Right renal pelvis (tissue), 4 donors: Measurements from ENCODE around the gene ZNF638. TPM values are rescaled to one million over a fixed set of nuclear protein-coding genes. Genes with fewer than 3 reads are reported as not detected.
A peak's percentile ranks its signal among the peaks of the same experiment; 100 is the strongest.
"Not testable (repeated sequence)": the region's sequence is repeated elsewhere in the genome, so short reads cannot be mapped to it uniquely, and the experiment has no call there.

Experiments used
- DNase-seq, 4 donors: peaks; one replicate each; pipeline ENCODE4 v3.0.0-alpha.2; 2013; ENCODE audit warnings: low read depth in 4 of 4, low spot score in 3 of 4, missing footprints in 1 of 4
- polyA plus RNA-seq, 4 donors: library from polyadenylated mRNA; unstranded; fragments of 120-200 nt; gene quantifications; one replicate each; pipeline ENCODE4 v1.2.1, GENCODE V29; 2013; ENCODE audit not compliant: insufficient read length in 4 of 4

The ZNF638 gene, protein sequence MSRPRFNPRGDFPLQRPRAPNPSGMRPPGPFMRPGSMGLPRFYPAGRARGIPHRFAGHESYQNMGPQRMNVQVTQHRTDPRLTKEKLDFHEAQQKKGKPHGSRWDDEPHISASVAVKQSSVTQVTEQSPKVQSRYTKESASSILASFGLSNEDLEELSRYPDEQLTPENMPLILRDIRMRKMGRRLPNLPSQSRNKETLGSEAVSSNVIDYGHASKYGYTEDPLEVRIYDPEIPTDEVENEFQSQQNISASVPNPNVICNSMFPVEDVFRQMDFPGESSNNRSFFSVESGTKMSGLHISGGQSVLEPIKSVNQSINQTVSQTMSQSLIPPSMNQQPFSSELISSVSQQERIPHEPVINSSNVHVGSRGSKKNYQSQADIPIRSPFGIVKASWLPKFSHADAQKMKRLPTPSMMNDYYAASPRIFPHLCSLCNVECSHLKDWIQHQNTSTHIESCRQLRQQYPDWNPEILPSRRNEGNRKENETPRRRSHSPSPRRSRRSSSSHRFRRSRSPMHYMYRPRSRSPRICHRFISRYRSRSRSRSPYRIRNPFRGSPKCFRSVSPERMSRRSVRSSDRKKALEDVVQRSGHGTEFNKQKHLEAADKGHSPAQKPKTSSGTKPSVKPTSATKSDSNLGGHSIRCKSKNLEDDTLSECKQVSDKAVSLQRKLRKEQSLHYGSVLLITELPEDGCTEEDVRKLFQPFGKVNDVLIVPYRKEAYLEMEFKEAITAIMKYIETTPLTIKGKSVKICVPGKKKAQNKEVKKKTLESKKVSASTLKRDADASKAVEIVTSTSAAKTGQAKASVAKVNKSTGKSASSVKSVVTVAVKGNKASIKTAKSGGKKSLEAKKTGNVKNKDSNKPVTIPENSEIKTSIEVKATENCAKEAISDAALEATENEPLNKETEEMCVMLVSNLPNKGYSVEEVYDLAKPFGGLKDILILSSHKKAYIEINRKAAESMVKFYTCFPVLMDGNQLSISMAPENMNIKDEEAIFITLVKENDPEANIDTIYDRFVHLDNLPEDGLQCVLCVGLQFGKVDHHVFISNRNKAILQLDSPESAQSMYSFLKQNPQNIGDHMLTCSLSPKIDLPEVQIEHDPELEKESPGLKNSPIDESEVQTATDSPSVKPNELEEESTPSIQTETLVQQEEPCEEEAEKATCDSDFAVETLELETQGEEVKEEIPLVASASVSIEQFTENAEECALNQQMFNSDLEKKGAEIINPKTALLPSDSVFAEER (N-terminal part only)
- 100 to 1,000 TPM; 182 to 223 (median 200) TPM for polyA plus RNA-seq

DNA sequence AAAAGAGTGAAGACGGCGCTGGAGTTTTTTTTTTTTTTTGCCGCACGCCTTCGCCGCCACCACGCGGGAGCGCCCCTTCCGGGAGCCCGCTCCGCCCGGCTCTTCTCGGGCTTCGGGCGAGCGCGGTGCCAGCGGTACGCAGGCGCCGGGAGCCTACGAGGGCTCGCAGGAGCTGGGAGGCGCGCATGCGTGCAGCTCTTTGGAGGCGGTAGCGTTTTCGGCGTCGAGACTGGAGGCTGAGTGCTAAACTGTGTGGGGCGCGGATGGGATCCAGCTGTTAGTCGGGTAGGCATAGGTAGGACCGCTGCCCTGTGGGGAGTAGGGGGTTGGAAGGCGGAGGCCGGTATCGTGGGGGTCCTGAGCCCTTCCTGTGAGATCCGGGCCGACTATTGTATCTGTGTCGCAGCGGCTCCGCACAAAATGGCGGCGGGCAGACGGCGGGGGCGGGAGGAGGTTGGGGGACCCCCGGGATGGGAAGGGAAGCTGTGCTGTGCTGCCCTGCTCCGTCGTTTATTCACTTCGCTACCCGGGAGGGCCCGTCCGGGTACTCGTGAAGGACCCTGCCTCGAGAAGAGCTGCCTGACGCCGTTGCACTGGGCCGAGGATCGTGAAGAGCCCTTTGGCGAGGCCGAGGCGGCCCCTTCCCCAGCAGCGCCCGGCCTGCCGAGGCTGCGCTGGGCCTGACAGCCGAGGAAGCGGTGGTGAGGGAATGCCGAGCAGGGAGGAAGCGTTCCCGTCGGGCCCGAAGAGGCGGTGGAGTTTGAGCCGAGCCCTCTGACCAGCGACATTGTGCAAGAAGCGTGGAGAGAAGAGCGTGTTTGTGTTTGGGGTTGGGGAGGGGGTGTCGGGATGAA is at the start of gene ZNF638:
Gene ZNF638 (plus strand): TSS at position 202 of the 854 bp plus-strand sequence. CDS start 17,173 bp downstream, outside the sequence.
- DNase-seq, result peak; percentile 88 to 94 (median 90)

DNA sequence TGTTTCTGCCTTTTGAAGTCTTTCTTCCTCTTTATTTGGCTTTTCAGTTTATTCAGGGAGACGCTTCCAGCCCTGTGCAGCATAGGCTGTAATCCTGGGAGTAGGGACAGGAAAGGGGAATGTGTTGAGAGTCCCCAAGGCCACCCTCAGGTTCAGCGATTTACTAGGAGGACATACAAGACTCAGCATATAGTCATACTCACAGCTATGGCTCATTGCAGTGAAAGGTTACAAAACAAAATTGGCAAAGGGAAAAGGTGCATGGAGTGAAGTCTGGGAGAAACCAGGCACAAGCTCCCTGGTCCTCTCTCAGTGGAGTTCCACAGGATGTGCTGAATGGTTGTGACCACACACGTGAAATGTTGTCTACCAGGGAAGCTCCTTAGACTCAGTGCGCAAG is 49.6 kb upstream of the ZNF638 start:
- DNase-seq, result no peak

DNA sequence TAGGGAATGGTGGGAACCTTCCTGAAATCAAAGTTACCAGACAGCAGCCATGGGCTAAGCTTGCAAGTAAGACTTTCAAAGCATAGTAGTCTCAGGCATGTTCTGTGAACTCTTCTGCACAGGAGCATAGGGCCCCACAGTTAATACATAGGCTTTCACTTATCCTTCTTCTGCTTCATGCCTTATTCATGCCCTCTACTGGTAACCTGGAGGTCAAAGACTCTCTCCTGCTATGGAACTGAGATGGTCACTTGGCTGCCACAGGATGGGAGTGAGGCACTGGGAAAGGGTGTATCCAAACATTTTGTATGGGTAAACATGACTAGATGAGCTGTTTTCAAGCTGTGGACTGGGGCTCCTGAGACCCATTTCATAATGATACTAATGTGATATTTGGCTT is 49.1 kb upstream of the ZNF638 start:
- no peak for DNase-seq

DNA sequence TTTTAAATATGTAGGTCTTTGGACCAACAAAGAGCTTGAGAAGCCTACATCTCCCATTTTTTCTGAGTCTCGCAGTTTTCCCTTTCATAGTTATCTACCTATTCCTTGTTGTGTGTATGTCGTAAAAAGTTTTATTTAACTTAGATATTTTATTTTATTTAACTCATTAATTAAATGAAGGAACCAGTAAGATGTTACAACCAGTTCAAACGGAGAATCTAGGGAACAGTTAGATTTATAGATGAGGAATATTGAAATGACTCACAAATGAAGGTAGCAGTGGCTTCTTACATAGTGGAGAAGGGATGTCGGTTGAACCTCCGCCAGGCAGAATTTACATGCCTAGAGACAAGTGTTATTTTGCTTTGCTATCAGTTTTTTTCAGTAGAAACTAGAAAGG is 48.5 kb upstream of the ZNF638 start:
- DNase-seq, result no peak

DNA sequence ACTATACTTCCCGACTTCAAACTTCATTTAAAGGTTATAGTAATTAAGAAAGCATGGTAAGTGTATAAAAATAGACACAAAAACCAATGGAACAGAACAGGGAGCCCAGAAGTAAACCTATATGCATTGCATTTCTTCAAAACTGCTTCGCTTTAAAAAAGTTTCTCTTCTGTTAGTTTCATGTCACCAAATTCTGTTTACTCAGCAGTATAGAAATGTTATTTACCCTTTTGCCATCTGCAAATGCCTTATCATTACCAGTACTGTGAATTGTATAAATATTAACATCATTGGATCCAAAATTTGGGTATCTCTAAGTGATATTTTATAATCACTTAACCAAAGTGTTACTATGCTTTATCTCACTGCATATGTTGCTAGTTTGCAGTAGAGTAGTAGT is 45.9 kb upstream of the ZNF638 start:
- no peak for DNase-seq

DNA sequence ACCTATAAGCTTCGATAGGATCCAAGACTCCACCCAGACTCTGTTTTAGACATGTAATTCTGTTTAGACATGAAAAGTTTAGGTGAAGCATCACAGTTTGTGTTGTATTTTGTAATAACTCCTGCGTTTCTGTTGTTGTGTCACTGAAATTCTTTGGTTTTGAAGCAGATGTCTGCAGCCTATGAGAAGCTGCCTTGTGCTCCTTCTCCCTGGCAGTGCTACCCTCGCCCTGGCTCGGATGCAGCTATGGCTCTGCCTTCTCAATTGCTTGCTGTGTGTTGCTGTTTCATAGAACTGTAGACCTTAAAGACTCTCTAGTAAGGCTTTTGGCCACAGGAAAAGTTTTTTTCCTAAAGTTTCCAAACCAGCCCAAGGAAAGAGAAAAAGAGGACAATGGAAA is 40.2 kb upstream of the ZNF638 start:
- DNase-seq, result no peak

DNA sequence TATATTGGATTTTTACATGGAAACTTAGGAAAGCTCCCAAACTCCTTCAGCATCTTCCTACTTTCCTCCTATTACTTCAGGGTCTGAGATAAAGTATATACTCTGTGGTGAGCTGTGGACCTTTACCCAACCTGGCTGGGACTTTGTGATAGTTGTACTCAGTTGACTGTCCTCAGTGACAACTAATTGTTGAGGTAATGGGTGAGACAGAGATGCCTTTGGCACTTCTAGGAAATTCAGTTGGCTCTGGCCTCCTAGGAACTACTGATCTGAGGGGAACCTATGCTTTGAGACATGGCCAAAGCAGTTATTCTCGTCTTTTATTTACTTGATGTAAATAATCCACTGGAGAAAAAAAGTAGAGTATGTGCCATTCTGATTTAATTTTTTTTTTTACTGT is 39.4 kb upstream of the ZNF638 start:
- no peak for DNase-seq

DNA sequence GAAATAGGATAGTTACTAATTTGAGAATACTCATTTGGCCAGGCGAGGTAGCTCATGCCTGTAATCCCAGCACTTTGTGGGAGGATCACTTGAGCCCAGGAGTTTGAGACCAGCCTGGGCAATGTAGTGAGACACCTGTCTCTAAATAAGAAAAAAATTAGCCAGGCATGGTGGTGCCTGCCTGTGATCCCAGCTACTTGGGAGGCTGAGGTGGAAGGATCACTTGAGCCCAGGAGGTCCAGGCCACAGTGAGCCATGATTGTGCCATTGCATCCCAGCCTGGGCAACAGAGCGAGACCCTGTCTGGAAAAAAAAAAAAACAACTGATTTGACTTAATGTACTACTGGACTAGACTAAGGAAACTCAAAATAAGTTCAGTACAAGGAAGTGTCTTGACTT is 32.7 kb upstream of the ZNF638 start:
- no peak for DNase-seq

DNA sequence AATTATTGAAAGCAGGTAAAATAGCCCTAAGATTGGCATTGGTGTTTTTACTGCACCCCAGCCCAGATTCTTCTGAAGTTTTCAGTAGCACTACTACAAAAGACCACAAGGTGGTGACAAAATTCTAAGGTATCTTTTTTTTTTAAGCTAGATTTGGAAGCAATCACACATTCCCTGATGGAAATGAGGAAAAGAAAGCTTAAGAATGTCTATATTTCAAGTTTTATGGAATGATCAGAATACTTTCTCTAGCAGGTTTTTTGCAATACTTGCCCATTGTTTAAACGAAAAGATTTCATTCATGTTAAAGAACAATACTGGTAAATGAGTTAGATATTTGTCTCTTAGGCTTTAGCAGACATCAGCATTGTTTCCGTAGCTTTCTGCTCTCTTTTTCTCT is 32.1 kb upstream of the ZNF638 start:
- peak in 1 of 4 donors; percentile 29 for DNase-seq

DNA sequence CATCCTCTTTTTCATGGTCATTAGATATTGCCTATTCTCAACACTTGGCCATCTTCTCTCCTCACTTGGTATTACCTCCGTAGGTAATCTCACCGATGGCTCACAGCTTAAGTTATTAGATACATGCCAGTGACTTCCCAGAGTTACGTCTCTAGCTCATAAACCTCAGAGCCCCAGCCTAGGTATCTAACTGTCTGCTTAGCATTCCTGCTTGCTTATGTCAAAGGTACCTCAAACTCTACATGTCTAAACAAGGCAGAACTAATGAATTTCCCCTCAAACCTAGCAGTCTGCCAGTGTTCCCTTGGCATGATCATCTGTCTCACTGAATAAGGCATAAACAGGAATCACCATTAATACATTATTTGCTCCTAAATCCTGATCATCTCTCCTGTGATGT is 27.7 kb upstream of the ZNF638 start:
- DNase-seq, result no peak

DNA sequence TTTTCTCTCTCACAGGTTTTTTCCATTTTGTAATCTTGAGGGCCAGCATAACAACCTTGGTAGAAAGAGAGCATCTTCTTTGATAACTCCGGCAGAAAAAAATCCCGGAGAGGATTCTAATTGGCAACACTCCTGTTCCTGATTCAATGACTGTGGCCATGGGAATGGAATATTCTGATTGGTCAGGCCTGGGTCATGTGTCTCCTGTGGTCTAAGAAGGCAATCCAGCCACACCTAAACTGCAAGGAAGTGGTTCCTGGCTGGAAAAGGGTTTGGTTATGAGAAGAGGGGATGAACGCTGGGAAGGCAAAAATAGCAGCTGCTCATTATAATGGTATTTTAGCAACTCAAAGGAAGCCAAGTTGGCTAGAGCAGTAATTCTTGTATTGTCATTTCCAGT is 24.8 kb upstream of the ZNF638 start:
- DNase-seq, result no peak

DNA sequence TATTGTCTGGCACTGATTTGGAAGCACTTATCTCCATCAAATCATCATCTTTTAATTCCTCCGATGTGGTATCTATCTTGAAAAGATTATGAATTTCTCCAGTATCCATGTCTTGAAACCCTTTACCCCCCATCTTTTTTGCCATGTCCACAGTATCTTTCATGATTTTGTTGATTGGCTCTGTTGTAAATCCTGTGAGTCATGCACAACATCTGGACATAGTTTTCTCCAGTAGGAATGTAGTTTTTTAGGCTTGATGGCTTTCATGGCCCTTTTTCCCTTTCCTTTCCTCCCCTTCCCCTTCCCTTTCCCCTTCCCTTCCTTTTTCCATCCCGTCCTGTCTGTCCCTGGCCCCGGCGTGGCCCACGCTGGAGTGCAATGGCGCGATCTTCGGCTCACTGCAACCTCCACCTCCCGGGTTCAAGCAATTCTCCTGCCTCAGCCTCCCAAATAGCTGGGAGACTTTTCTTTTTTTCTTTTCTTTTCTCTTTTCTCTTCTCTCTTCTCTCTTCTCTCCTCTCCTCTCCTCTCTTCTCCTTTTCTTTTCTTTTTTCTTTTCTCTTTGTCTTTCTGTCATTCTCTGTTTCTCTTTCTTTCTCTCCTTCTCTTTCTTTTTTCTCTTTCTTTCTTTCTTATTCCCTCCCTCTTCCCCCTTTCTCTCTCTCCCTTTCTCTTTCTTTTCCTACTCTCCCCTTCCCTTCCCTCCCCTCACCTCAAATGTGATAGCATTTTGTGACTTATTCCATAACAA is 18.4 kb upstream of the ZNF638 start:
- DNase-seq, result no peak

DNA sequence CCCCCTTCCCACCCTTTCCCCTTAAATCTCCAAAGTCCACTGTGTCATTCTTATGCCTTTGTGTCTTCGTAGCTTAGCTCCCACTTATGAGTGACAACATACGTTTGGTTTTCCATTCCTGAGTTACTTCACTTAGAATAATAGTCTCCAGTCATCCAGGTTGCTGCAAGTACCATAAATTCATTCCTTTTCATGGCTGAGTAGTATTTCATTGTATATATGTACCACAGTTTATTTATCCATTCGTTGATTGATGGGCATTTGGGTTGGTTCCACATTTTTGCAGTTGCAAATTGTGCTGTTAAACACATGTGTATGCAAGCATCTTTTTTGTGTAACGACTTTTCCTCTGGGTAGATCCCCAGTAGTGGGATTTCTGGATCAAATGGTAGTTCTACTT is 14.5 kb upstream of the ZNF638 start:
- no peak for DNase-seq

DNA sequence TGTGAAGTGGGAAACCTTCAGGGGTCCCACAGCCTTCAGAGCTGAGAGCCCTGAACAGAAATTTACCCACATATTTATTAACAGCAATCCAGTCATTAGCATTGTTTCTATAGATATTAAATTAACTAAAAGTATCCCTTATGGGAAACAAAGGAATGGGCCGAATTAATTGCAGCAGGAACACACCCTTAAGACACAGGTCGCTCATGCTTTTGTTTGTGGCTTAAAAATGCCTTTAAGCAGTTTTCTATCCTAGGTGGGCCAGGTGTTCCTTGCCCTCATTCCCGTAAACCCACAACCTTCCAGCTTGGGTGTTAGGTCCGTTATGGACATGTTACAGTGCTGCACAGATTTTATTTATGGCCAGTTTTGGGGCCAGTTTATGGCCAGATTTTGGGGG is 13.7 kb upstream of the ZNF638 start:
- not testable (repeated sequence) for DNase-seq

DNA sequence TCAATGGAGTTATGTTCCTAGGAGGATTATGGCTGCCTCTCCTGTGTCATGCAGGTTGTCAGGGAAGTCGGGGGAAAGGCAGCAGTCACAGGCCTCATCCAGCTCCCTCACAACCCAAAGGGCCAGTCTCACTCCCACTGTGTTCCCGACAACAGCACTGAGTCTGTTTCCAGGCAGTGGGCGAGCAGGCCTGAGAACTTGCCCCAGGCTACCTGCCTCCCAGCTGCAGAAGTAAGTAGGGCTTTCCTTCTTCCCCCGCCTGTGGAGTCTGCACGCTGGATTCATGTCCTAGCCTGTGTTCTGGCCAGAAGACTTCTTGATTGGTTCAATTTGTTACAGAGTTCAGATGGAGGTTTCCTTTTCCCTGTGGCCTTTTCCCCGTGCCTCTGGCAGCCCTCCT is 8.2 kb upstream of the ZNF638 start:
- DNase-seq, result no peak

DNA sequence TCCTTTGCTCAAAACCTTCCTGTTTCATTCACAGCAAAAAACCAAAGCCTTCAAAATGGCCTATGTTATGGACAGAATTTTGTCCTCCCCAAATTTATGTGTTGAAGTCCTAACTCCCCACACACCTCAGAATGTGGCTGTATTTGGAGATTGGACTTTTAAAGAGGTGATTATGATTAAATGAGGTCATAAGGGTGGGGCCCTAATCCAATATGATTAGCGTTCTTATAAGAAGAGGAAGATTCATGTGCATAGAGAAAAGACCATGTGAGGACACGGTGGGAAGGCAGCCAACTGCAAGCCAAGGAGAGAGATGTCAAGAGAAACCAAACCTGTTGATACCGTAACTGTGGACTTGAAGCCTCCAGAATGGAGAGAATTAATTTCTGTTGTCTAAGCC is 4.6 kb upstream of the ZNF638 start:
- no peak for DNase-seq

DNA sequence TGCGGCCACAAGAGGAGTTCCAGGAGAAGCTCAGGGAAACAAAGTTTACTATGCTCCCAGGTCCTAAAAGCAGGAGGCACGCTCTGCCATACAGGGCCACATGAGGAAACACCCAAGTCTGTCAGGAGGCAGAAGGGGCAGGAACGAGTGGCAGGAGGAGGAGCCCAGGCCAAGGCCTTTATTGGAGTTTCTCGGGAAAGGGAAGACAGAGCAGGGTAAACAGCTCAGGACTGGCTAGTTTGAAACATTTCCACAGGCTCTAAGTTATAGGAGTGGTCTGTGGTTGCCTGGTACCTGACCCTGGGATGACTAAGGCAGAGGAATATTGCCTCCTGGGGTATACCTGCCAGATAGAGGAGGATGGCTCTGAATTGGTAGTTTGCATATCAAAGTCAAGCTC is 3.7 kb upstream of the ZNF638 start:
- DNase-seq, result no peak

DNA sequence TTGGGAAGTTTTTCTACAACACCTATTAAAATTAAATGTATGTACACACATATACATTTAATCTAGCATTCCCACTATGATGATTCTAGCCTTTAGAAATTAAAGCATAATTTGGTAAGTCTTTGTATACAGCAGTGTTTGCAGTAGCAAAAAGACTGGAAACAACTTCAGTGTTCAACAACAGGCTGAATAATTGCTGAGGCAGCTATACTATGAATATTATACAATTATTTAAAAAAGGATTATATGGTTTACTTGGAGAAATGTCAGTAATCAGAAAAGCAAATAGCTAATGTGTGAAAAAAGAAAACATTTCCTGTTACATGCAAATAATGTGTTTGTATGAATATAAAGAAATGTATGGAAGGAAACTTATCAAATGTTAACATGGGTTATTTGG is 1.4 kb upstream of the ZNF638 start:
- no peak for DNase-seq

DNA sequence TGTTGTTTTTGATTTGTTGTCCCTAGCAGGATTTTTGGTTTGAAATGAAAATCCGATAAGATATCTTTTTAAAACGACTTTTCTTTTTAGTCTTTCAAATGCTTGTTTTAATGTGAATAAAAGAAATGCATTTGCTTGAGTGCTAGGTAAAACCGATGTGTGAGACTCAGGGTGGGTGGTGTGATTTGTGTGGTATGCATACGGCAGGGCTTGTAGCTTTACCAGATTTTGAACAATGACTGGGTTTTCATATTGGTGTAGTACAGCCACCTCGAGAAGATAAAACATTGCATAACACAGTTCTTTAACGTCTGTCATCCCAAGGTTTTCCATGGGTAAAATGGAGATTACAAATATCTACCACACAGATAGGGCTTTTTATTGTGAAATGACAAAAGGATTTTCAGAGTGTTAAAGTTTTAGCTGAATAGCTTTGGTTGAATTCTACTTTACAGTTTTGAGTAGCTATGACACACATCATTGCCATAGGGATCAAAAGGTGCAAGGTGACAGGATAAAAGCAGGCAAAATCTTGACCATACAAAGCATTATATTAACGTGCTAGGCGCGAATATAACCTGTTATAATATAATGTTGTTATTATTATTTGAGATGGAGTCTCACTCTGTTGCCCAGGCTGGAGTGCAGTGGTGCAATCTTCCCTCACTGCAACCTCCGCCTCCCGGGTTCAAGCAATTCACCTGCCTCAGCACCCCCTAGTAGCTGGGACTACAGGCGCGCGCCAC is 824 bp upstream of the ZNF638 start:
- DNase-seq, result no peak
